ENCODE data around the gene CIZ1.

The CIZ1 gene

GRCh38 chr9:128192601-128193371 is 1.4 kb upstream of the CIZ1 start:
- DNase-seq (ENCODE audit: insufficient read length, low spot score) = peak; percentile 79
- no peak for FAIRE-seq
- TF ChIP-seq, protein P1, sequence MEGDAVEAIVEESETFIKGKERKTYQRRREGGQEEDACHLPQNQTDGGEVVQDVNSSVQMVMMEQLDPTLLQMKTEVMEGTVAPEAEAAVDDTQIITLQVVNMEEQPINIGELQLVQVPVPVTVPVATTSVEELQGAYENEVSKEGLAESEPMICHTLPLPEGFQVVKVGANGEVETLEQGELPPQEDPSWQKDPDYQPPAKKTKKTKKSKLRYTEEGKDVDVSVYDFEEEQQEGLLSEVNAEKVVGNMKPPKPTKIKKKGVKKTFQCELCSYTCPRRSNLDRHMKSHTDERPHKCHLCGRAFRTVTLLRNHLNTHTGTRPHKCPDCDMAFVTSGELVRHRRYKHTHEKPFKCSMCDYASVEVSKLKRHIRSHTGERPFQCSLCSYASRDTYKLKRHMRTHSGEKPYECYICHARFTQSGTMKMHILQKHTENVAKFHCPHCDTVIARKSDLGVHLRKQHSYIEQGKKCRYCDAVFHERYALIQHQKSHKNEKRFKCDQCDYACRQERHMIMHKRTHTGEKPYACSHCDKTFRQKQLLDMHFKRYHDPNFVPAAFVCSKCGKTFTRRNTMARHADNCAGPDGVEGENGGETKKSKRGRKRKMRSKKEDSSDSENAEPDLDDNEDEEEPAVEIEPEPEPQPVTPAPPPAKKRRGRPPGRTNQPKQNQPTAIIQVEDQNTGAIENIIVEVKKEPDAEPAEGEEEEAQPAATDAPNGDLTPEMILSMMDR (IDR thresholded peaks at IDR 0.05; ENCODE audit: insufficient read depth, missing control alignments) = no peak

- FAIRE-seq = no peak
- no peak for DNase-seq (ENCODE audit: insufficient read length, low spot score)
- TF ChIP-seq, protein P1 (IDR thresholded peaks at IDR 0.05; ENCODE audit: insufficient read depth, missing control alignments) = no peak
Measured at GRCh38 chr9:128190516-128191405, 611 bp downstream of the CIZ1 start.

GRCh38 chr9:128190013-128190412 is 1.4 kb downstream of the CIZ1 start:
- DNase-seq (ENCODE audit: insufficient read length, low spot score) (no peak), FAIRE-seq (no peak)
- TF ChIP-seq, protein P1 (IDR thresholded peaks at IDR 0.05; ENCODE audit: insufficient read depth, missing control alignments) = no peak

- DNase-seq (ENCODE audit: insufficient read length, low spot score) (no peak), FAIRE-seq (no peak)
- TF ChIP-seq, protein P1 (IDR thresholded peaks at IDR 0.05; ENCODE audit: insufficient read depth, missing control alignments) = no peak
Measured at GRCh38 chr9:128188209-128188608, 3.2 kb downstream of the CIZ1 start.

DNA sequence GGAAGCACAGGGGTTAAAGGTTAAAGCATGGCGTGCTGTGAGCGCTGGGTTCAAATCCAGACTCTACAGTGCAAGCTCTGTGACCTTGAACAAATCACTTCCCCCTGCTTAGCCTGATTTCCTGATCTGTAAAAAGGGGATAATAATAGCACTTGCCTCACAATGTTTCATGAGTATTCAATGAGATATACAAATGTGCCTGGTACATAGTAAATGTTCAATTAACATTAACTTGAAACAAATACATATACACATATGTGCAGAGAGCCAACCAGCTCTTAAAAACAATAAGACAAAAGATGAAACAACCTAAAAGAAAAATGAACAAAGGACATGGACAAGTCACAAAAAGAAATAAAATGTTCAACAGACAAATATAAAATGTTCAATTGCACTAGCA is 4.0 kb downstream of the CIZ1 start:
- DNase-seq (ENCODE audit: insufficient read length, low spot score) = no peak
- FAIRE-seq = no peak
- TF ChIP-seq, protein P1 (IDR thresholded peaks at IDR 0.05; ENCODE audit: insufficient read depth, missing control alignments) = no peak

GRCh38 chr9:128185979-128186965 is 5.1 kb downstream of the CIZ1 start:
- TF ChIP-seq, protein P1 (IDR thresholded peaks at IDR 0.05; ENCODE audit: insufficient read depth, missing control alignments) = no peak
- DNase-seq (ENCODE audit: insufficient read length, low spot score) (no peak), FAIRE-seq (no peak)

Measured in D721Med (cell line).